NB4 (cell line): ENCODE results near the gene C11orf16.

ENCODE experiments used
- CTCF ChIP-seq: IDR thresholded peaks from one replicate; pipeline ENCODE4 v1.5.1; 2012; ENCODE audit warnings: low read depth, low read length
- MAX ChIP-seq: IDR thresholded peaks from 2 replicates; pipeline ENCODE4 v1.6.1; 2011; ENCODE audit warnings: low read depth, low read length
- POLR2A ChIP-seq: IDR thresholded peaks from 2 replicates; pipeline ENCODE4 v1.6.1; 2011; ENCODE audit warnings: mild to moderate bottlenecking; ENCODE audit not compliant: insufficient read length; ENCODE audit errors: extremely low read depth

- TF ChIP-seq POLR2A = no peak
- TF ChIP-seq CTCF = no peak
- no peak for TF ChIP-seq MAX
Measured at GRCh38 chr11:8934742-8935488, 2.2 kb upstream of the C11orf16 start.
